Measurements from ENCODE around the gene ITK.

- no peak for TF ChIP-seq POLR2A (IDR thresholded peaks at IDR 0.05)
- TF ChIP-seq, protein P1, sequence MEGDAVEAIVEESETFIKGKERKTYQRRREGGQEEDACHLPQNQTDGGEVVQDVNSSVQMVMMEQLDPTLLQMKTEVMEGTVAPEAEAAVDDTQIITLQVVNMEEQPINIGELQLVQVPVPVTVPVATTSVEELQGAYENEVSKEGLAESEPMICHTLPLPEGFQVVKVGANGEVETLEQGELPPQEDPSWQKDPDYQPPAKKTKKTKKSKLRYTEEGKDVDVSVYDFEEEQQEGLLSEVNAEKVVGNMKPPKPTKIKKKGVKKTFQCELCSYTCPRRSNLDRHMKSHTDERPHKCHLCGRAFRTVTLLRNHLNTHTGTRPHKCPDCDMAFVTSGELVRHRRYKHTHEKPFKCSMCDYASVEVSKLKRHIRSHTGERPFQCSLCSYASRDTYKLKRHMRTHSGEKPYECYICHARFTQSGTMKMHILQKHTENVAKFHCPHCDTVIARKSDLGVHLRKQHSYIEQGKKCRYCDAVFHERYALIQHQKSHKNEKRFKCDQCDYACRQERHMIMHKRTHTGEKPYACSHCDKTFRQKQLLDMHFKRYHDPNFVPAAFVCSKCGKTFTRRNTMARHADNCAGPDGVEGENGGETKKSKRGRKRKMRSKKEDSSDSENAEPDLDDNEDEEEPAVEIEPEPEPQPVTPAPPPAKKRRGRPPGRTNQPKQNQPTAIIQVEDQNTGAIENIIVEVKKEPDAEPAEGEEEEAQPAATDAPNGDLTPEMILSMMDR (IDR thresholded peaks at IDR 0.05), result no peak
Measured at GRCh38 chr5:157215514-157216167, 35.0 kb downstream of the ITK start.
